Adrenal gland (tissue), 5 donors: ENCODE results near the gene NOL9.

Experiments used
- CTCF ChIP-seq, 6 experiments: fragments of 450-650 bp in 4 of 6; fragments of 200-600 bp in 2 of 6; sonication (generic) in 1 of 6; IDR thresholded peaks; 1 replicate in 5 of 6; 2 replicates in 1 of 6; pipeline versions ENCODE4 v1.5.1 to v1.8.0; 2016 to 2021; ENCODE audit warnings: antibody characterized with exemption in 6 of 6, mild to moderate bottlenecking in 2 of 6, moderate library complexity in 1 of 6
- POLR2A ChIP-seq, 2 donors: fragments of 450-650 bp; IDR thresholded peaks; one replicate each; pipeline ENCODE4 v1.6.1; 2017; ENCODE audit warnings: antibody characterized with exemption in 2 of 2, mild to moderate bottlenecking in 2 of 2, moderate library complexity in 1 of 2
- donor health status: DM: no; HTN: no; CAD: no.

- no peak for TF ChIP-seq CTCF (IDR thresholded peaks at IDR 0.05)
- no peak for TF ChIP-seq POLR2A (IDR thresholded peaks at IDR 0.05)
These were observed 8.8 kb downstream of the NOL9 start for GRCh38 chr1:6545276-6546112.
